Fibroblast of upper back skin (primary cell): ENCODE results near the gene RUNX1.
A peak's percentile ranks its signal among the peaks of the same experiment; 100 is the strongest.

Experiments
- DNase-seq: peaks from one replicate; pipeline ENCODE4 v3.0.0-alpha.2; 2013

Gene RUNX1

GRCh38 chr21:35058058-35058457 is 9.0 kb upstream of the RUNX1 start:
- DNase-seq: no peak

GRCh38 chr21:35057428-35057827 is 8.3 kb upstream of the RUNX1 start:
- no peak for DNase-seq

GRCh38 chr21:35053356-35054096 is 4.4 kb upstream of the RUNX1 start:
- no peak for DNase-seq

- no peak for DNase-seq
Measured at GRCh38 chr21:35052801-35053200, 3.7 kb upstream of the RUNX1 start.

- peak; percentile 74 for DNase-seq
Measured at GRCh38 chr21:35051287-35051818, 2.3 kb upstream of the RUNX1 start.

- DNase-seq: peak; percentile 74
Measured at GRCh38 chr21:35050348-35051286, 1.5 kb upstream of the RUNX1 start.

GRCh38 chr21:35048183-35048601 is 910 bp downstream of the RUNX1 start:
- DNase-seq: no peak

- no peak for DNase-seq
Measured at GRCh38 chr21:35046880-35047229, 2.2 kb downstream of the RUNX1 start.

- no peak for DNase-seq
Measured at GRCh38 chr21:35046263-35046624, 2.9 kb downstream of the RUNX1 start.

- DNase-seq: no peak
Measured at GRCh38 chr21:35045542-35046262, 3.4 kb downstream of the RUNX1 start.

GRCh38 chr21:35044770-35045541 is 4.1 kb downstream of the RUNX1 start:
- no peak for DNase-seq

- no peak for DNase-seq
Measured at GRCh38 chr21:35044128-35044527, 5.0 kb downstream of the RUNX1 start.

- no peak for DNase-seq
Measured at GRCh38 chr21:35043549-35043948, 5.6 kb downstream of the RUNX1 start.

GRCh38 chr21:35042836-35043235 is 6.3 kb downstream of the RUNX1 start:
- DNase-seq: no peak

- no peak for DNase-seq
Measured at GRCh38 chr21:35041881-35042280, 7.2 kb downstream of the RUNX1 start.

- DNase-seq: no peak
Measured at GRCh38 chr21:35041122-35041521, 8.0 kb downstream of the RUNX1 start.

- DNase-seq: no peak
Measured at GRCh38 chr21:35039595-35040289, 9.4 kb downstream of the RUNX1 start.

- no peak for DNase-seq
Measured at GRCh38 chr21:35038772-35039319, 10.3 kb downstream of the RUNX1 start.

GRCh38 chr21:35037384-35037765 is 11.7 kb downstream of the RUNX1 start:
- no peak for DNase-seq

- DNase-seq: no peak
Measured at GRCh38 chr21:35036465-35037383, 12.4 kb downstream of the RUNX1 start.
